ENCODE data around the gene RASGEF1B.
A peak's percentile ranks its signal among the peaks of the same experiment; 100 is the strongest.

Gene RASGEF1B

GRCh38 chr4:81471588-81472280 is at the start of gene RASGEF1B:
TSS of gene RASGEF1B (minus strand) at chr4:81471907. CDS start at chr4:81459508, 12,399 bp downstream.
- no peaks in the 10 kb centered on the region for H3K9me3 Mint-ChIP-seq
- H3K4me1 Mint-ChIP-seq (ENCODE audit: low read depth), result peaks cover 22% of the 10 kb centered on the region
- peaks cover 44% of the 10 kb centered on the region for H3K27me3 Mint-ChIP-seq (ENCODE audit: low read depth)
- H3K36me3 Mint-ChIP-seq (ENCODE audit: low read depth), result no peaks in the 10 kb centered on the region
- DNase-seq (ENCODE audit: low spot score), result peak; percentile 98
- peak within 1 kb of the TSS; percentile 88 for H3K4me3 Mint-ChIP-seq
- H3K27ac Mint-ChIP-seq, result peak within 1 kb of the TSS; percentile 70

GRCh38 chr4:81519856-81520255 is 48.1 kb upstream of the RASGEF1B start:
- Mint-ChIP-seq H3K27ac (no peak overlapping the region), H3K4me1 (ENCODE audit: low read depth) (no peaks in the 10 kb centered on the region), H3K36me3 (ENCODE audit: low read depth) (no peaks in the 10 kb centered on the region), H3K9me3 (no peaks in the 10 kb centered on the region), H3K4me3 (no peak overlapping the region), H3K27me3 (ENCODE audit: low read depth) (no peaks in the 10 kb centered on the region)
- DNase-seq (ENCODE audit: low spot score), result no peak

DNA sequence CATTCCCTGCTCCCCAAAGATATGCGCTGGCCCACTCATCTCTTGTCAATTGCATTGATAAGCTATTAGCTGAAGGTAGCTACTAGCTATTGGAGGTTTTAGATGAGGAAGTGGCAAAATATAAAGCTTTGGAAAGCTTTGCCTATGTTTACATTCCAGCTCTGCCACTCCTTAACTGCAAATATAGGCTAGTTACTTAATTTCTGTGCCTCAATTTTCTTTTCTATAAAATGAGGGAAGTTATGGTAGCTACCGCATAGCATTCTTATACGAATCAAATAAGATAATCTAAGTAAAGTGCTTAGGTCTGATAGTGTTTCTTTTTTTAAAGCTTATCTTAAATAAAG is 47.7 kb upstream of the RASGEF1B start:
- DNase-seq (ENCODE audit: low spot score), result no peak
- Mint-ChIP-seq H3K9me3 (no peaks in the 10 kb centered on the region), H3K27ac (no peak overlapping the region), H3K4me1 (ENCODE audit: low read depth) (no peaks in the 10 kb centered on the region), H3K4me3 (no peak overlapping the region), H3K27me3 (ENCODE audit: low read depth) (no peaks in the 10 kb centered on the region), H3K36me3 (ENCODE audit: low read depth) (no peaks in the 10 kb centered on the region)

DNA sequence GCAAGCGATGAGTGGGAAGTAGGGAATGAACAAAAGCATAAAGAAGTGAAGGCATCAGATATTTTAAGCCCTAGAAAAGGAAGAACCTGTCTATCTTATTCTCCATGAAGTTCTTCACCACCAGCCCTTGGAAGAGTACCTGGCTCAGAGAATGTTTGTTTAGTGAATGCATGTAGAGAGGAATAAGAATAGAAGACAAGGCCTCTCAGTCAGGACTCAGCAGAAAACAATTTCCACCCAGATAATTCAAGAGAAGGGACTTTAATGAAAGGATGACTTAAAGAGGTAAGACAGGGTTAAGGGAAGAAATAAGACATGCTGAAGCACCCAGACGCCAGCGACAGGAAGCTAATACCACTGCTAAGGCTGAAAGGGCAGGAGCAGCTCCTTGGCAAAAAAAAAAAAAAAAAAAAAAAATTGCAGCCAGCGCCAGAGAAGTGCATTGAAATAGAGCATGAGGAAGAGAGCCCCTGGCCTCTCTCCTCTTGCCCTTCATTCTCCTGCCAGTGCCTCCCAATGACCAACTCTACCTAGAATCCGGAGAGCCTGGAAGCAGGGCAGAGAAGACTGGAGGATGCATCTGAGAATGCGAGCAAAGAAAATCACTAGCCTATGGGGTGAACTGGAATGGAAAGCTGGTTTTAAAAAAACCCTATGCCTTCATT is 47.2 kb upstream of the RASGEF1B start:
- H3K36me3 Mint-ChIP-seq (ENCODE audit: low read depth), result no peaks in the 10 kb centered on the region
- no peaks in the 10 kb centered on the region for H3K9me3 Mint-ChIP-seq
- peaks cover 2% of the 10 kb centered on the region for H3K27me3 Mint-ChIP-seq (ENCODE audit: low read depth)
- no peak overlapping the region for H3K27ac Mint-ChIP-seq
- no peaks in the 10 kb centered on the region for H3K4me1 Mint-ChIP-seq (ENCODE audit: low read depth)
- no peak overlapping the region for H3K4me3 Mint-ChIP-seq
- DNase-seq (ENCODE audit: low spot score), result no peak

DNA sequence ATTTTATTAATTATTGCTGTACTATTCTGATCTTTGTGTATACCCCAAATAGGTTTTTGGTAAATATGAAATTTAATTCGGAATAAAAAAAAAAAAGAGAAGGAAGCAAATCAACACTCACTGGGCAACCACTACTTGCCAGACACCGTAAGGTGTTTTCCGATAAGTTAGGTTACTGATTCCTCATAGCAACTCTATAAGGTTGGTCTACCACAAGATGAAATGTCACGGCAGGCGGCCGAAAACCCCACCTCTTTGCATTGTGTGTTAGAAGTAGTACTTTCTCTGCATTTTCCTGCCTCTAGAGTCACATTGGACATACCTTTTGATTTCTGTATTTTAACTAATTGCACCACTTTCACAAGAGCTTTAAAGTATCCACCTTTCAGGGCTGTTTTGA is 44.5 kb upstream of the RASGEF1B start:
- H3K4me3 Mint-ChIP-seq, result no peak overlapping the region
- H3K27me3 Mint-ChIP-seq (ENCODE audit: low read depth), result peaks cover 6% of the 10 kb centered on the region
- no peaks in the 10 kb centered on the region for H3K36me3 Mint-ChIP-seq (ENCODE audit: low read depth)
- H3K9me3 Mint-ChIP-seq, result no peaks in the 10 kb centered on the region
- no peak overlapping the region for H3K27ac Mint-ChIP-seq
- H3K4me1 Mint-ChIP-seq (ENCODE audit: low read depth), result no peaks in the 10 kb centered on the region
- DNase-seq (ENCODE audit: low spot score), result no peak

DNA sequence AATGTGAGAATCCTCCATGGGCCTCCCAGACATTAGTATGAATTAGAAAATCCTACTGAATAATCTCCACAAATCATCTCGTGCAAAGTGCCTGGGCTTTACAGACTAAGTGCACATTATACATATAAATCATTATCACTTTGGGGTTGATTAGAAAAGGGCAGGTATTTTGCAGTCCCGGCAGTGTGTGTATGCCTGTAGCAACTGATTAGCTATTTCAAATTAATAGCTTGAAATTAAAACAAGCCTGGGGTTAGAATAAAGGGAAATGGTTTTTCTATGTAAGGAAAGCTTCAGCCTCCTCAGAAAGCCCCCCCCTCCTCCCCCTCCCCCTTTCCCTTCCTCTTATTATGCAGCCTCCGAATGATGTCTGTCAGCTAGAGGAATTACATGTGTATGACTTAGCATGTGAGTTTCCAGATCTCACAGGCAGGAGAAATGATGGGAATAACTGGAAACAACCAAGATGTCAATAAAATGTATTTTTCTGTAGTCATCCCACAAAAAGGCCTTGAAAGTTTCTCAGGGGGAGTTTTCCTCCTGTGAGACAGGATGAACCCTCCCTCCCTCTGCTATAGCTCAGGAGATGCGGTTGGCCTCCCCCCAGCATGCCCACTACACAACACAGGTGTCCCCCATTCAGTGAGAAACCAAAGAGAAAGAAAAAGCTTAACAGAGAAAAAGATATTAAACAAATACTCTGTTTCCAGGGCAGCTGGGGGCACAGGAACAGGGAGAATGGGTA is 41.2 kb upstream of the RASGEF1B start:
- H3K27ac Mint-ChIP-seq, result no peak overlapping the region
- H3K9me3 Mint-ChIP-seq, result no peaks in the 10 kb centered on the region
- H3K4me1 Mint-ChIP-seq (ENCODE audit: low read depth), result no peaks in the 10 kb centered on the region

GRCh38 chr4:81512001-81512756 is 40.5 kb upstream of the RASGEF1B start:
- Mint-ChIP-seq H3K27ac (no peak overlapping the region), H3K9me3 (no peaks in the 10 kb centered on the region), H3K4me1 (ENCODE audit: low read depth) (no peaks in the 10 kb centered on the region), H3K36me3 (ENCODE audit: low read depth) (no peaks in the 10 kb centered on the region), H3K27me3 (ENCODE audit: low read depth) (peaks cover 6% of the 10 kb centered on the region), H3K4me3 (no peak overlapping the region)
- no peak for DNase-seq (ENCODE audit: low spot score)

More for the DNA sequence above, 41.2 kb upstream of the RASGEF1B start:
- no peak for DNase-seq (ENCODE audit: low spot score)
- Mint-ChIP-seq H3K4me3 (no peak overlapping the region), H3K36me3 (ENCODE audit: low read depth) (no peaks in the 10 kb centered on the region), H3K27me3 (ENCODE audit: low read depth) (peaks cover 6% of the 10 kb centered on the region)

DNA sequence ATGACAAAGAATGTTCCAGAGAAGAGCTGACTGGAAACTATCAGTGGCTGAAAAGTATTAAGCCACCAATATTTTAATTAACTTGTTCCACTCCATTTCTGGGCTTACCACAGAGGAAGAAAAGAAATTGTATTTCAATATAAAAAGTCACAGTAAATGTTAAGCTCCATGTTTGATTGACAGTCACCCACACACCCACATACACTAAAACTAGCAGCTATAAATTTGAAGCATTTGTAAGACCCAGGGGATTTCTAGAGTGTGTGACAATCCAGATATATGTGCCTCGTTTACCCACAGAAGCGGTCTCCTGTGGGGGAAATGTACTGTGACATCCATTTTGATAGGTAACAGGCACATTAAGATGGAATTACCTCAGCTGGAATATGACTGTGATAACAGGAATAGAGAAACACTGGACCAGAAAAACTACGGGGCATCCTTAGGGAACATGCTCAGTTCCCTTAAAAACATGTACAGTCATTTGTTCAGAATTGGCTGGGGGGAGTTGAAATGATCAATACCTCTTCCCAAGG is 39.0 kb upstream of the RASGEF1B start:
- Mint-ChIP-seq H3K27ac (no peak overlapping the region), H3K9me3 (no peaks in the 10 kb centered on the region), H3K36me3 (ENCODE audit: low read depth) (no peaks in the 10 kb centered on the region), H3K4me1 (ENCODE audit: low read depth) (peaks cover 4% of the 10 kb centered on the region), H3K4me3 (no peak overlapping the region), H3K27me3 (ENCODE audit: low read depth) (peaks cover 6% of the 10 kb centered on the region)
- no peak for DNase-seq (ENCODE audit: low spot score)

DNA sequence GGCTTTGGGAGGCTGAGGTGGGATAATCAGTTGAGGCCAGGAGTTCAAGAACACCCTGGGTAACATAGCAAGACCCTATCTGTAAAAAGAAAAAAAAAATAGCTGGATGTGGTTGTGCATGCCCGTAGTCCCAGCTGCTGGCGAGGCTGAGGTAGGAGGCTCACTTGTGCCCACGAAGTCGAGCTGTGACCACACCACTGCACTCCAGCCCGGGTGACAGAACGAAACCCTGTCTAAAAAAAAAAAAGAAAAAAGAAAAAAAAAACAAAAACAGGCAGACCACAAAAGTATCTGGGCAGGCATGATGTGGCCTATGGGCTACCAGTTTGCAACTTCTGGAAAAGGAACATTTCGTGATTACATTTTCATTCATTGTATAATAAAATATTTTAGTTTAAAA is 38.1 kb upstream of the RASGEF1B start:
- Mint-ChIP-seq H3K36me3 (ENCODE audit: low read depth) (no peaks in the 10 kb centered on the region), H3K9me3 (no peaks in the 10 kb centered on the region), H3K4me1 (ENCODE audit: low read depth) (peaks cover 13% of the 10 kb centered on the region), H3K4me3 (no peak overlapping the region), H3K27ac (no peak overlapping the region), H3K27me3 (ENCODE audit: low read depth) (peaks cover 6% of the 10 kb centered on the region)
- DNase-seq (ENCODE audit: low spot score), result no peak

DNA sequence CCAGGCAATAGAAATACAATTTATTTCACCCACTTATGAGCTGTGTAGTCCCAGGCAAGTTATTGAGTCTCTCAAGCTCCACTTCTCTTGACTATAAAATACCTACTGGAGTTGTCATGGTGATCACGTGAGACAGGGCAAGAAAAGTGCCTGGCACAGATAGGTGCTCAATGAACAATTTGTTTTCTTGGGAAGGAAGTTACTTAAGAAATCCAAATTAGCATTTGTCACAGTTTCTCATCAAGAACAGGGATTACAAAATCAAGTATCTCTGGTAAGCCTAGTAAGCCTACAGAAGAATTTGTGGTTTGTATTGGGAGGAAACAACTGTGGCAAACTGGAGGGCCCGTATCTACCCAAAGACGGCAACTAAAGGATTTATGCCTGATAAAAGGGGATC is 37.5 kb upstream of the RASGEF1B start:
- Mint-ChIP-seq H3K36me3 (ENCODE audit: low read depth) (no peaks in the 10 kb centered on the region), H3K4me1 (ENCODE audit: low read depth) (peaks cover 16% of the 10 kb centered on the region), H3K27me3 (ENCODE audit: low read depth) (peaks cover 7% of the 10 kb centered on the region), H3K4me3 (no peak overlapping the region), H3K9me3 (no peaks in the 10 kb centered on the region), H3K27ac (no peak overlapping the region)
- DNase-seq (ENCODE audit: low spot score), result no peak

DNA sequence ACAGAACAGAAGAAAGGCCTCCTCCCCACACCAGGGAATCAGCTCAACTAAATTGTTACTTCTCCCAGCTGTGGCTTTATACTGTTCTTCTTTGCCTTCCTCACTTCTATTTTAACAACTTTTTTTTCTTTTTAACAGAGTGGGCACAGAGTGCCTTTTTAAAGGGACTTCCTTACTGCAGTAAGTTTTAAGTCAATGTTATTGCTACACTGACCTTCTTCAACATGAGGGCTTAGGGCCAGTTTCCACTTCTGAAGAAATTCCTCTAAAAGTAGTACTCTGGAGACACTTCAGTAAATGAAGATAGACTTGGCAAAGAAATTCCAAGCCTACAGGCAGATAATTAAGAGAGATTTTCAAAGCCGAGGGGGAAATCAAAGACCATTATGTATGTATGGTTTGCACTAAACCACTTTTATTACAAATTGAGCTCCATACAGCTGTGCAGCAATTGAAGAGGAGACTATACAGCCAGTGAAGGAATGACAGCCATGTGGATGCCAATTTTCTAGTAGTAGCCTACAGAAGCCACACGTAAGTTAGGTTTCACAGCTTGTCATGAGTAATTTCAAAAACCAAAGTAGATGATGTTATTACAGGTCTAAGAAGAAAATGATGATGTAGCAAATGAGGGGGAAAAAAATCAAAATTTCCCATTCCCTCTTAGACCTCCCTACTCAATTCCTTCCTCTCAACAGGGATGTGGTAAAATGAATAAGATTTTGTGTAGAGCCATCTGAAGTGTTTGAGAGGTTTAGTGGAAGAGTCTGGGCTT is 36.9 kb upstream of the RASGEF1B start:
- H3K4me1 Mint-ChIP-seq (ENCODE audit: low read depth), result peaks cover 16% of the 10 kb centered on the region
- no peak overlapping the region for H3K4me3 Mint-ChIP-seq
- H3K27me3 Mint-ChIP-seq (ENCODE audit: low read depth), result peaks cover 7% of the 10 kb centered on the region
- no peak overlapping the region for H3K27ac Mint-ChIP-seq
- H3K36me3 Mint-ChIP-seq (ENCODE audit: low read depth), result no peaks in the 10 kb centered on the region
- H3K9me3 Mint-ChIP-seq, result no peaks in the 10 kb centered on the region
- no peak for DNase-seq (ENCODE audit: low spot score)

DNA sequence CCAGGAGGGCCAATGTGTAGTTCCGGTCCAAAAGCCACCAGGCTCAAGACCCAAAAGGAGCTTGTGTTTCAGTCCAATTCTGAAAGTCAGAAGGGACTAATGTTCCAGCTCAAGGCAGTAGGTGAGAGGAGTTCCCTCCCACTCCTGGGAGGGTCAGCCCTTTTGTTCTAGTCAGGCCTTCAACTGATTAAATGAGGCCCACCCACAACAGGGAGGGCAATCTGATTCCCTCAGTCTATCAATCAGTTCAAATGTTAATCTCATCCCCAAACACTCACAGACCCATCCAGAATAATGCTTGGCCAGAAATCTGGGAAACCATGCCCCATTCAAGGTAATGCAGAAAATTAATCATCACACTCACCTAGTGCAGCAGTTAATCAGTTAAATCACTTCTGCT is 35.8 kb upstream of the RASGEF1B start:
- no peak for DNase-seq (ENCODE audit: low spot score)
- Mint-ChIP-seq H3K4me3 (no peak overlapping the region), H3K27me3 (ENCODE audit: low read depth) (peaks cover 7% of the 10 kb centered on the region), H3K4me1 (ENCODE audit: low read depth) (peaks cover 16% of the 10 kb centered on the region), H3K27ac (no peak overlapping the region), H3K36me3 (ENCODE audit: low read depth) (no peaks in the 10 kb centered on the region), H3K9me3 (no peaks in the 10 kb centered on the region)

- peaks cover 10% of the 10 kb centered on the region for H3K27me3 Mint-ChIP-seq (ENCODE audit: low read depth)
- no peaks in the 10 kb centered on the region for H3K9me3 Mint-ChIP-seq
- peaks cover 16% of the 10 kb centered on the region for H3K4me1 Mint-ChIP-seq (ENCODE audit: low read depth)
- no peak for DNase-seq (ENCODE audit: low spot score)
- H3K27ac Mint-ChIP-seq, result no peak overlapping the region
- no peaks in the 10 kb centered on the region for H3K36me3 Mint-ChIP-seq (ENCODE audit: low read depth)
- H3K4me3 Mint-ChIP-seq, result no peak overlapping the region
Measured at GRCh38 chr4:81506731-81507130, 35.0 kb upstream of the RASGEF1B start.
